Epithelial cell of proximal tubule (primary cell): ENCODE results near the gene NSG2. TPM values are rescaled to one million over a fixed set of nuclear protein-coding genes. Genes with fewer than 3 reads are reported as not detected.

ENCODE experiments used
- DNase-seq: peaks from one replicate; pipeline ENCODE4 v3.0.0-alpha.2; 2011; ENCODE audit warnings: low read depth
- H3K4me3 ChIP-seq: 2 replicates; pipeline ENCODE4 v1.5.1; 2011; ENCODE audit warnings: low read depth, mild to moderate bottlenecking, low read length
- CTCF ChIP-seq: conservative IDR thresholded peaks from 2 replicates; pipeline ENCODE4 v1.5.1; 2012; ENCODE audit warnings: low read depth, mild to moderate bottlenecking, low read length
- total RNA-seq: library from RNA; depleted of rRNA; stranded (reverse); fragments of >200 nt; gene quantifications from 2 replicates; pipeline ENCODE4 v1.2.3, GENCODE V29; 2015

NSG2 gene
- total RNA-seq, 1 donor from 2014 or later: not detected

- TF ChIP-seq CTCF: no peak
- no peak for DNase-seq
- H3K4me3 ChIP-seq: no peak overlapping the region
Measured at GRCh38 chr5:174071484-174071883, 26.0 kb downstream of the NSG2 start.

DNA sequence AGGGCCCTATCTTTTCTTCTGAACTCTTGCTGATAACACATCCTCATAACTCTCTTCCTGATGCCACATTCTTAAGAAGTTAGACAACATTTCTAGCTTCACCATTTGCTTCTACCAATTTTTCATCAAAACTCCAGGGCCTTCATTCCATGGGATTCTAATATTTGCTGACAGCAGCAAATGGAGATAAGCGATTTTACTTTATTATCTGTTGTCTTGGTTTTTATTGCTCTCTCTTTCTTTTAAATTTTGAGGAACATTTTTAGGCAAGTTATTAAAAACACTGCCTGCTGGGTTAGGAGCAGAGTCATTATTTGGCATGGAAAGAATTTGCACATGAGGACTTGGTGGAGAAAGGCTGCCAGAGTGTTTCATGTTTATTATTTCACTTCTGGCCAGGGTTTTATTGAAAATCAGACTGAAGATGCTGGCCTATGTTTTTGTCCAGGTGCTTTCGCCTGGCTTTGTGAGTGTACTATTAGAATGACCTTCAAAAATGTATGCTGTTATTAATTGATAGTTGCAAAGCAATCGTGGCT lies 27.7 kb downstream of the NSG2 start:
- TF ChIP-seq CTCF: no peak
- H3K4me3 ChIP-seq: no peak overlapping the region
- DNase-seq: no peak

- H3K4me3 ChIP-seq: no peak overlapping the region
- TF ChIP-seq CTCF: no peak
- no peak for DNase-seq
Measured at GRCh38 chr5:174074369-174074768, 28.9 kb downstream of the NSG2 start.

- no peak overlapping the region for H3K4me3 ChIP-seq
- no peak for TF ChIP-seq CTCF
- no peak for DNase-seq
Measured at GRCh38 chr5:174078416-174078815, 32.9 kb downstream of the NSG2 start.

- H3K4me3 ChIP-seq: no peak overlapping the region
- no peak for DNase-seq
- TF ChIP-seq CTCF: no peak
Measured at GRCh38 chr5:174082286-174082685, 36.8 kb downstream of the NSG2 start.

DNA sequence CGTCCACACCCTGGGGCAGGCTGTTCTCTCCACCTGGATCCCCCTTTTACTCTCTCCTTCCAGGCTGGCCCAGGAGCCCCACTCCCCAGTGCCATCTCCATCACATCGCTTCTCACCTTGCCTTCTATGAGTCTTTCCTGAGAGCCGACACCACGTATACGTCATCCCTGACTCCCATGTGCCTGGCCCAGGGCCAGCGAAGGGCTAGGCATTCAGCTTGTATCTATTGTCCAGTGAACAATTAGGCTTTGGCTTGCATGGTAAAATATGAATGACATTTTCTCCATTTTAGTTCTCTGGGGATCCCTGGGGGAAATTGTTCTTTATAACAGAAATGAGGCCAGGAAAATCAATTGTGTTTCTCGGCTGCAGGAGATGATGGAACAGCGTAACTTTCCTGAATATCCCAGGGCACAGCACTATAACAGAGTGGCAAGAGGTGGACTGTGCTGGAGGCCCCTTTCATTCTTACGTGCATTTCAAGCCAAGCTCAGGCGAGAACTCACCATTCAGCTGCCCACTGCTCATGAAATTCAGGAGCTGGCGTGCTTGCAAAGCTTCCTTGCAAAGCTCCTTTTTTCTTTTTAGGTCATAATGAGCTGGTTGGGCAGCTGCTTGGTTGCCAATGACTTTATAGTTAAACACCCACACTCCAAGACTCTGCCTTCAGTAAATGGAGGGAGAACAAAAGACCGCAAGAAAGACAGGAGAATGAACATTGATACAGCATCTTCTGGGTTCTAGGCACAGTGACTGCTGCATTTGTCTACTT lies 37.7 kb downstream of the NSG2 start:
- no peak overlapping the region for H3K4me3 ChIP-seq
- DNase-seq: no peak
- no peak for TF ChIP-seq CTCF

DNA sequence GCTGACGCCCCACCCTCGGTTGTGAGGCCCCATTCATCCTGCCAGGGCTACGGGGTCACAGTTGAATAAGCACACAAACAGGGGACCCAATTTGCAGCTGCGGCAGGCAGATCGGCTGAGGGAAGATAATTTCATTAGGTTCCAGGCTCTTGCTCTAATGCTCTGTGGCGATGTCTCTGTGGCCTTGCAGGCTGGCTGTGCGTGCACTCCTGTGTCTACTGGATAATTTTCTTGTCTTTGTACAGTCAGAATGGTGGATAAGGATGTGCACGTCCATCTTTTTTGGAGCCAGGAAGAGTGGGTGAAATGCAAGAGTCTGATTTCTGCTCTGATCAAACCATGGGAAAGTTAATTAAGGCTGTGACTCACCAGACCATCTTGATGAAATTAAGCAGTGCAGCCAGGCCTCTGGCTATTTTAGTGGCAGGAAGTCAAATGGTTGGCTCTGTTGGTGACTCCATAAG lies 39.2 kb downstream of the NSG2 start:
- no peak for DNase-seq
- no peak overlapping the region for H3K4me3 ChIP-seq
- no peak for TF ChIP-seq CTCF
